HL-60 (cell line): Measurements from ENCODE around the gene RUNX2.

Source experiments
- DNase-seq, 2 experiments: peaks; one replicate each; pipeline ENCODE4 v3.0.0-alpha.2; 2010 to 2020; ENCODE audit warnings: low read depth in 1 of 2, low spot score in 1 of 2
- H3K27ac ChIP-seq: fragments of 250-450 bp; sonication (Bioruptor Pico); replicated peaks from 2 replicates; pipeline ENCODE4 v1.5.1; 2020; ENCODE audit warnings: mild to moderate bottlenecking, moderate library complexity
- H3K27me3 ChIP-seq: fragments of 250-450 bp; sonication (Bioruptor Pico); 2 replicates; pipeline ENCODE4 v1.5.1; 2021; ENCODE audit warnings: mild to moderate bottlenecking, moderate library complexity; ENCODE audit not compliant: insufficient read depth, poor library complexity, severe bottlenecking
- H3K4me3 ChIP-seq: replicated peaks from 2 replicates; pipeline ENCODE4 v1.5.1; 2011; ENCODE audit warnings: mild to moderate bottlenecking, control low read depth, low read length; ENCODE audit not compliant: insufficient read depth
- GABPA ChIP-seq: IDR thresholded peaks from 2 replicates; pipeline ENCODE4 v1.6.1; 2012; ENCODE audit warnings: low read depth
- POLR2AphosphoS5 ChIP-seq: IDR thresholded peaks from 2 replicates; pipeline ENCODE4 v1.6.1; 2012; ENCODE audit warnings: low read depth
- REST ChIP-seq: IDR thresholded peaks from 2 replicates; pipeline ENCODE4 v1.6.1; 2012; ENCODE audit warnings: low read depth; ENCODE audit not compliant: insufficient replicate concordance
- SPI1 ChIP-seq: IDR thresholded peaks from 2 replicates; pipeline ENCODE4 v1.6.1; 2012; ENCODE audit warnings: low read depth, mild to moderate bottlenecking, borderline replicate concordance
- TF ChIP-seq, protein P1 (sequence below): IDR thresholded peaks from one replicate; pipeline ENCODE4 v1.5.1; 2011; ENCODE audit warnings: low read length, control low read depth, inconsistent platforms; ENCODE audit not compliant: insufficient read depth

Gene RUNX2

GRCh38 chr6:45310118-45310788 is 17.9 kb upstream of the RUNX2 start:
- TF ChIP-seq SPI1 (no peak), REST (no peak), POLR2AphosphoS5 (no peak), GABPA (no peak)
- TF ChIP-seq, protein P1, sequence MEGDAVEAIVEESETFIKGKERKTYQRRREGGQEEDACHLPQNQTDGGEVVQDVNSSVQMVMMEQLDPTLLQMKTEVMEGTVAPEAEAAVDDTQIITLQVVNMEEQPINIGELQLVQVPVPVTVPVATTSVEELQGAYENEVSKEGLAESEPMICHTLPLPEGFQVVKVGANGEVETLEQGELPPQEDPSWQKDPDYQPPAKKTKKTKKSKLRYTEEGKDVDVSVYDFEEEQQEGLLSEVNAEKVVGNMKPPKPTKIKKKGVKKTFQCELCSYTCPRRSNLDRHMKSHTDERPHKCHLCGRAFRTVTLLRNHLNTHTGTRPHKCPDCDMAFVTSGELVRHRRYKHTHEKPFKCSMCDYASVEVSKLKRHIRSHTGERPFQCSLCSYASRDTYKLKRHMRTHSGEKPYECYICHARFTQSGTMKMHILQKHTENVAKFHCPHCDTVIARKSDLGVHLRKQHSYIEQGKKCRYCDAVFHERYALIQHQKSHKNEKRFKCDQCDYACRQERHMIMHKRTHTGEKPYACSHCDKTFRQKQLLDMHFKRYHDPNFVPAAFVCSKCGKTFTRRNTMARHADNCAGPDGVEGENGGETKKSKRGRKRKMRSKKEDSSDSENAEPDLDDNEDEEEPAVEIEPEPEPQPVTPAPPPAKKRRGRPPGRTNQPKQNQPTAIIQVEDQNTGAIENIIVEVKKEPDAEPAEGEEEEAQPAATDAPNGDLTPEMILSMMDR: no peak
- Histone ChIP-seq H3K27ac (no peak overlapping the region), H3K4me3 (no peak overlapping the region), H3K27me3 (no peaks in the 10 kb centered on the region)
- DNase-seq: no peak

DNA sequence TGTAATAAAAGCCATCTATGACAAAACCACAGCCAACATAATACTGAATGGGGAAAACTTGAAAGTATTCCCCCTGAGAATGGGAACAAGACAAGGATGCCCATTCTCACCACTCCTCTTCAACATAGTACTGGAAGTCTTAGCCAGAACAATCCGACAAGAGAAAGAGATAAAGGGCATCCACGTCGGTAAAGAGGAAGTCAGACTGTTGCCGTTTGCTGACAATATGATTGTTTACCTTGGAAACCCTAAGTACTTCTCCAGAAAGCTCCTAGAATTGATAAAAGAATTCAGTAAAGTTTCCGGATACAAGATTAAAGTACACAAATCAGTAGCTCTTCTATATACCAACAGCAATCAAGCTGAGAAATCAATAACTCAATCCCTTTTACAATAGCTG is 14.0 kb upstream of the RUNX2 start:
- no peak for DNase-seq
- H3K27me3 ChIP-seq: no peaks in the 10 kb centered on the region
- no peak overlapping the region for H3K27ac ChIP-seq
- H3K4me3 ChIP-seq: no peak overlapping the region
- peak; percentile 70 for TF ChIP-seq SPI1
- TF ChIP-seq, protein P1: no peak

DNA sequence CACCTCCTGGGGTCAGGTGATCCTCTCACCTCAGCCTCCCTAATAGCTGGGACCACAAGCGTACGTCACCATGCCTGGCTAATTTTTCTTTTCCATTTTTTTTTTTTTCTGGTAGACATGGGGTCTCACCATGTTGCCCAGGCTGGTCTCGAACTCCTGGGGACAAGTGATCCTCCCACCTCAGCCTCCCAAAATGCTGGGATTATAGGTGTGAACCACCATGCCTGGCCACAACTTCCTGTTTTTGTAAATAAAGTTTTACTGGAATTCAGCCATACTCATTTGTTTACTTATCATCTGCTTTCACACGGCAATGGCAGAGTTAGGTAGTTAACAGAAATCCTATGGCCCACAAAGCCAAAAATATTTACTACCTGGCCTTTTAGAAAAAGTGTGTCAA is 7.8 kb upstream of the RUNX2 start:
- Histone ChIP-seq H3K4me3 (no peak overlapping the region), H3K27me3 (no peaks in the 10 kb centered on the region), H3K27ac (no peak overlapping the region)
- TF ChIP-seq POLR2AphosphoS5 (no peak), GABPA (no peak), SPI1 (no peak), REST (no peak)
- TF ChIP-seq, protein P1: no peak
- DNase-seq: no peak

GRCh38 chr6:45323656-45324224 is 4.4 kb upstream of the RUNX2 start:
- no peak for DNase-seq
- TF ChIP-seq GABPA: no peak
- no peak for TF ChIP-seq REST
- no peak for TF ChIP-seq SPI1
- TF ChIP-seq POLR2AphosphoS5: no peak
- TF ChIP-seq, protein P1: no peak

More at GRCh38 chr6:45323656-45324224, 4.4 kb upstream of the RUNX2 start:
- Histone ChIP-seq H3K4me3 (no peak overlapping the region), H3K27me3 (no peaks in the 10 kb centered on the region), H3K27ac (no peak overlapping the region)
